Suprapubic skin (tissue), 4 donors: Measurements from ENCODE around the gene RNF40. TPM values are rescaled to one million over a fixed set of nuclear protein-coding genes. Genes with fewer than 3 reads are reported as not detected.

Experiments
- DNase-seq, 2 donors: peaks; one replicate each; pipeline ENCODE4 v3.0.0-alpha.2; 2019; ENCODE audit warnings: low spot score in 2 of 2
- H3K27ac ChIP-seq: fragments of 200-600 bp; sonication (generic); one replicate; pipeline ENCODE4 v1.5.1; 2019
- H3K27me3 ChIP-seq: fragments of 200-600 bp; sonication (generic); one replicate; pipeline ENCODE4 v1.5.1; 2019
- H3K36me3 ChIP-seq: fragments of 200-600 bp; sonication (generic); one replicate; pipeline ENCODE4 v1.5.1; 2019
- H3K4me1 ChIP-seq: fragments of 200-600 bp; sonication (generic); one replicate; pipeline ENCODE4 v1.5.1; 2019
- H3K4me3 ChIP-seq: fragments of 200-600 bp; sonication (generic); one replicate; pipeline ENCODE4 v1.5.1; 2019; ENCODE audit warnings: mild to moderate bottlenecking
- H3K9me3 ChIP-seq: fragments of 200-600 bp; sonication (generic); one replicate; pipeline ENCODE4 v1.5.1; 2019
- CTCF ChIP-seq, 2 donors: fragments of 200-600 bp in 1 of 2; fragments of 450-650 bp in 1 of 2; sonication (generic) in 1 of 2; IDR thresholded peaks; one replicate each; pipeline ENCODE4 v1.5.1; 2016 to 2019; ENCODE audit warnings: antibody characterized with exemption in 2 of 2, mild to moderate bottlenecking in 1 of 2, moderate library complexity in 1 of 2
- EP300 ChIP-seq: sonication (generic); formaldehyde crosslinking; IDR thresholded peaks from one replicate; pipeline ENCODE4 v1.6.1; 2017; ENCODE audit warnings: antibody characterized with exemption
- POLR2A ChIP-seq, 2 donors: fragments of 450-650 bp; IDR thresholded peaks; one replicate each; pipeline ENCODE4 v1.6.1; 2017; ENCODE audit warnings: antibody characterized with exemption in 2 of 2, mild to moderate bottlenecking in 2 of 2, moderate library complexity in 2 of 2
- POLR2AphosphoS5 ChIP-seq, 3 donors: sonication (generic); formaldehyde crosslinking; IDR thresholded peaks; one replicate each; pipeline ENCODE4 v1.6.1; 2017; ENCODE audit warnings: antibody characterized with exemption in 3 of 3
- WGBS: methylation state at CpG from one replicate; pipeline ENCODE4 v1.1.5; 2018; 5-methylcytosine and 5-hydroxymethylcytosine counted together
- total RNA-seq, 4 donors: library from RNA; depleted of rRNA; stranded (reverse); fragments of >200 nt; gene quantifications; one replicate each; pipeline ENCODE4 v1.1.0, GENCODE V29; 2016

The RNF40 gene
- total RNA-seq, 4 donors from 2014 or later, result 65.6 to 89.7 (median 76.5) TPM

GRCh38 chr16:30721167-30721566, 41.0 kb upstream of the RNF40 start:
- 94% methylated on average over 8 of the region's 8 CpGs for WGBS
- Histone ChIP-seq H3K9me3 (no peaks in the 10 kb centered on the region), H3K36me3 (peaks cover 96% of the 10 kb centered on the region), H3K27me3 (no peaks in the 10 kb centered on the region), H3K27ac (no peak overlapping the region), H3K4me1 (no peaks in the 10 kb centered on the region), H3K4me3 (no peak overlapping the region)
- no peak for DNase-seq
- TF ChIP-seq CTCF (IDR thresholded peaks at IDR 0.05) (no peak), POLR2AphosphoS5 (IDR thresholded peaks at IDR 0.05) (no peak), POLR2A (IDR thresholded peaks at IDR 0.05) (no peak), EP300 (no peak)

DNA sequence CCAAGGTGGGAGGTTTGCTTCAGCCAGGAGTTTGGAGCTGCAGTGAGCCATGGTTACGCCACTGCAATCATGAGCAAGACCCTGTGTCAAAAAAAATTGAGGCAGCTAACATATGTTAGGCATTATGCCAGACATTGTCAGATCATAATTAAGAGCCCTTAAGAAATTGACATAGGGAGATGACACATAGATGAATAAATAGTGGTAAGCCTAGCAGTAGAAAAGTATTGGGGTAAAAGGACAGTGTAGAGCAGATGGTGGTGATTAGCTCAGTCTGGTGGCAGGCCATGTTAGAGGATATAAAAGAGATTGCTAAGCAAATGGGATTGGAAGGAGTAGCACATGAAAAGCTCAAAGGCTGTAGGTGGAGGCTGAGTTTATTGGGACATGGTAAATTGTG, 40.5 kb upstream of the RNF40 start:
- TF ChIP-seq CTCF (IDR thresholded peaks at IDR 0.05), result no peak
- H3K36me3 ChIP-seq, result peaks cover 96% of the 10 kb centered on the region
- no peak overlapping the region for H3K27ac ChIP-seq
- no peaks in the 10 kb centered on the region for H3K4me1 ChIP-seq
- no peaks in the 10 kb centered on the region for H3K27me3 ChIP-seq
- H3K4me3 ChIP-seq, result no peak overlapping the region
- WGBS, result 95% methylated on average over 1 of the region's 1 CpG
- H3K9me3 ChIP-seq, result no peaks in the 10 kb centered on the region
- DNase-seq, result no peak

DNA sequence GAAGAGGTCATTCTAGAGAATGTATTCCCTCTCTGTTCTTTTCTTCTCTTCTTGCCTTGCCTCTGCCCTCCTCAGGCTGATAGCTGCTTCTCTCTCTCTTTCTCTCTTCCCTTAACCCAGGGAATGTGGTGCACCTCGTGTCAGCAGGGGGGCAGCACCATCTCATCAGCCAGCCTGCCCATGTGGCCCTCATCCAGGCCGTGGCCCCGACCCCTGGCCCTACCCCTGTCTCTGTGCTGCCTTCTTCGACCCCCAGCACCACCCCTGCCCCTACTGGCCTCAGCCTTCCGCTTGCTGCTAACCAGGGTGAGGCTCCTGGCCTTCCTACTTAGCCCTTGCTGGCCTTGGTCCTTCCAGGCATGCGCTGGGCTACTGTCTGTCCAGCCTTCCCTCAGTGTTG, 39.7 kb upstream of the RNF40 start:
- Histone ChIP-seq H3K27me3 (no peaks in the 10 kb centered on the region), H3K36me3 (peaks cover 94% of the 10 kb centered on the region), H3K4me3 (no peak overlapping the region), H3K9me3 (no peaks in the 10 kb centered on the region), H3K27ac (no peak overlapping the region), H3K4me1 (no peaks in the 10 kb centered on the region)
- no peak for DNase-seq
- WGBS, result 76% methylated on average over 6 of the region's 6 CpGs
- no peak for TF ChIP-seq EP300
- TF ChIP-seq POLR2A (IDR thresholded peaks at IDR 0.05), result no peak
- TF ChIP-seq POLR2AphosphoS5 (IDR thresholded peaks at IDR 0.05), result no peak
- no peak for TF ChIP-seq CTCF (IDR thresholded peaks at IDR 0.05)

DNA sequence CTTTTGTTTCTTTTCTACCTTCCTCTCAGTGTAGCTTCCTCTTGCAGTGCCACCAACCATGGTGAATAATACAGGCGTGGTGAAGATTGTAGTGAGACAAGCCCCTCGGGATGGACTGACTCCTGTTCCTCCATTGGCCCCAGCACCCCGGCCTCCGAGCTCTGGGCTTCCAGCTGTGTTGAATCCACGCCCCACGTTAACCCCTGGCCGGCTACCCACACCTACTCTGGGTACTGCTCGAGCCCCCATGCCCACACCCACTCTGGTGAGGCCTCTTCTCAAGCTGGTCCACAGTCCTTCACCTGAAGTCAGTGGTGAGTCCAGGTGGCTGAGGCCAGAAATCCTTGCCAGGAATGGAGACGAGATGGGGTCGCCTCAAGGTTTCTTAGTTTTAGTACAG, 39.2 kb upstream of the RNF40 start:
- H3K36me3 ChIP-seq, result peaks cover 95% of the 10 kb centered on the region
- H3K27ac ChIP-seq, result no peak overlapping the region
- DNase-seq, result no peak
- no peaks in the 10 kb centered on the region for H3K27me3 ChIP-seq
- WGBS, result 89% methylated on average over 10 of the region's 10 CpGs
- no peak overlapping the region for H3K4me3 ChIP-seq
- H3K4me1 ChIP-seq, result no peaks in the 10 kb centered on the region
- TF ChIP-seq POLR2AphosphoS5 (IDR thresholded peaks at IDR 0.05) (no peak), CTCF (IDR thresholded peaks at IDR 0.05) (no peak), POLR2A (IDR thresholded peaks at IDR 0.05) (no peak), EP300 (no peak)
- H3K9me3 ChIP-seq, result no peaks in the 10 kb centered on the region

- no peaks in the 10 kb centered on the region for H3K4me1 ChIP-seq
- H3K4me3 ChIP-seq, result no peak overlapping the region
- H3K36me3 ChIP-seq, result peaks cover 89% of the 10 kb centered on the region
- H3K9me3 ChIP-seq, result no peaks in the 10 kb centered on the region
- H3K27ac ChIP-seq, result no peak overlapping the region
- DNase-seq, result no peak
- H3K27me3 ChIP-seq, result no peaks in the 10 kb centered on the region
- TF ChIP-seq CTCF (IDR thresholded peaks at IDR 0.05), result no peak
- no peak for TF ChIP-seq POLR2AphosphoS5 (IDR thresholded peaks at IDR 0.05)
- TF ChIP-seq EP300, result no peak
- TF ChIP-seq POLR2A (IDR thresholded peaks at IDR 0.05), result no peak
- 91% methylated on average over 12 of the region's 12 CpGs for WGBS
These were observed 38.3 kb upstream of the RNF40 start for GRCh38 chr16:30723725-30724355.
